Cerebellar nuclear complex (tissue), 1 donor: Measurements from ENCODE around the gene KNOP1.
"Not testable (repeated sequence)": the region's sequence is repeated elsewhere in the genome, so short reads cannot be mapped to it uniquely, and the experiment has no call there.

Source experiments
- DNase-seq, 2 experiments: peaks; one replicate each; lab custom pipeline; 2025; lab: John Stamatoyannopoulos, UW

The KNOP1 gene

DNA sequence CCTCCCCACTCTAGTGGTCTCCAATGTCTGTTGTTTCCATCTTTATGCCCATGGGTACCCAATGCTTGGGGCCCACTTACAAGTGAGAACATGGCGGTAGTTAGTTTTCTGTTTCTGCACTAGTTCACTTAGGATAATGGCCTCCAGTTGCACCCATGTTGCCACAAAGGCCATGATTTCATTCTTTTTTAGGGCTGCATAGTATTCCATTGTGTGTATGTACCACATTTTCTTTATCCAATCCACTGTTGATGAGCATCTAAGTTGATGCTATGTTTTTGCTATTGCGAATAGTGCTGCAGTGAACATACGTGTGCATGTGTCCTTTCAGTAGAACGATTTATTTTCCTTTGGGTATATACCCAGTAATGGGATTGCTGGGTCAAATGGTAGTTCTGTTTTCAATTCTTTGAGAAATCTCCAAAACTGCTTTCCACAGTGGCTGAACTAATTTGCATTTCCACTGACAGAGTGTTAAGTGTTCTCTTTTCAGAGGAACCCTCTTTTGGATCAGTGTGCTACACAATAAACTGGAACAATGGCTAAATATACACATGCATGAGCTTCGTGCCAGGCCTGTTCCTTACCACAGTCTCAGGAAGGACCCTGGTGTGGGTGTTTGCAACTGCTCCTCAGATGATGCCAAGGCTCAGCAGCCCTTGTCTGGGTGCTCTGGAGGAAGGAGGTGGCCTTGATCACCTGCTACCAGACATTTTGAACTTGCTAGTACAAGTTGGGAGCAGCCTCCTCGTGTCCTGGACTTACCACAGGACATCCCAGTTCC is 34.4 kb downstream of the KNOP1 start:
- no peak for DNase-seq

DNA sequence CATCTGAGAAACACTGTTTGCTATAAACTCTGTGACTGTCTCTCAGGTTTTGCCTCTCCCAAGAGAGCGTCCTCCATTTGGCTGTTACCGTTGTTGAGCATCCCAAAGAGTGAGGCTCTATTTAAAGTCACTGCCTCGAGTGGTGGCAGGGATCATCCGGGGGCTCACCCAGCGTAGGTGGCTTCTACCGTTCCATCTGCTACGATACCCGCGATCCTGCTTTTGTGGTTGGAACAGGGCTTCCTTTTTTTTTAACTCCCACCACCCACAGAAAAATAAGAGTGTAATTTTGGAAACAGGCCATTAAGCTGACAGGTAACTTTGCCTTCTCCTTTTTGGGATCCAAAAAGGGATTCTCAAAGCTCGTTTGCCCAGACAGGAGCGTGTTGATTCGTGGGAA is 36.4 kb downstream of the KNOP1 start:
- DNase-seq: no peak

DNA sequence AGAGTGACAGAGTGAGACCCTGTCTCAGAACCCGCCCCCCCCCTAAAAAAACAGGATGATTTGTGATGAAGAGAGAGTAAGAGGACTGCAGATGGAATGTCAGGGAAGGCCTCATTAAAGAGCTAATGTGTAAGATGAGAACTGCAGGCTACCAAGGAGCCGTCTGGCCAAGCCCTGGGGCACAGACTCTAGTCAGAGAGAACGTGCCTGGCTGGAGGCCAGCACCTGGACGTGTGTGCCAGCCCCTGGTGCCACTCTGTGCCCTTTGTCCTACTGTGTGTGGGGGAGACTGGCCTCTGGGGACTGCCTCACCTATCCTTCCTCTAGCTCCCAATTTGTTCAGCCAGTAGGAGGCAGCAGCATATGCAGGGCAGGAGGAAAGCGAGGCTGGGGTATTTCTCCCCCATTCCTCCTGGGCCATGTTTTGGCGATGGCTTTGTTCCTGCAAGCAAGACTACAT is 37.1 kb downstream of the KNOP1 start:
- DNase-seq: no peak

GRCh38 chr16:19679281-19679680 is 38.7 kb downstream of the KNOP1 start:
- DNase-seq: not testable (repeated sequence)

GRCh38 chr16:19678804-19679203 is 39.2 kb downstream of the KNOP1 start:
- no peak for DNase-seq

- DNase-seq: no peak
These were observed 40.6 kb downstream of the KNOP1 start for GRCh38 chr16:19677402-19677801.

DNA sequence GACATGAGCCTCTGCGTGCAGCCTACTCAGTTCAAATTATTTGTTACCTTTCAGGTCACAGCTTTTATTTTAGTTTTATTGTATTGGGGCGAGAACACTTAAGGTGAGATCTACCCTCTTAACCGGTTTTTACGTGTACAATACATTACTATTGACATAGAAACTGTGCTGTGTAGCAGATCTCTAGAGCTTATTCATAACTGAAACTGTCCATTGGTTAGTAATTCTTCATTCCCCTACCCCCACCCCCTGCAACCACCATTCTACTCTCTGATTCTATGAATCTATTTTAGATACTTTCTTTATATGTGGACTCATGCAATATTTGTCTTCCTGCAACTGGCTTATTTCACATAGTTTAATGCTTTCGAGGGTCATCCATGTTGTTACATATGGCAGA is 43.5 kb downstream of the KNOP1 start:
- DNase-seq: no peak

- DNase-seq: no peak
These were observed 45.6 kb downstream of the KNOP1 start for GRCh38 chr16:19672378-19672777.

DNA sequence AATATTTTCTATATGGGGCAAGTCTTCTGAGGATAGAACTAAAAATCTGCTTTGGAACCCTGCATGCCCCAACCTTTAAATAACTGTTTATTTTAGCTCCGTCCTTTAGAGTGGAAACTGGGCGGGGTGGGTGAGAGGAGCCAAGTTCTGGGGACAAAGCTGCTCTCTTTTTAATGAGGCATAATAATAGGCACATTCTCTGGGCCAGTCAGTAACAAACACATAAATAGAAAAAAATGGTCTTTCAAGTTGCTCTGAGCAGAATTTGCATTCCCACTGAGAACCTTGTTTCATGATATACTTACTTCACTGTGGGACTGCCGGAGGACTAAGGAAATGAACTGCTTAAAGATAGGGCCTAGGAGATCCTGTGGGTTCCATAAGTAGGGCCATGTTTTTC is 51.5 kb downstream of the KNOP1 start:
- DNase-seq: no peak

- DNase-seq: not testable (repeated sequence)
These were observed 52.7 kb downstream of the KNOP1 start for GRCh38 chr16:19665313-19665712.

DNA sequence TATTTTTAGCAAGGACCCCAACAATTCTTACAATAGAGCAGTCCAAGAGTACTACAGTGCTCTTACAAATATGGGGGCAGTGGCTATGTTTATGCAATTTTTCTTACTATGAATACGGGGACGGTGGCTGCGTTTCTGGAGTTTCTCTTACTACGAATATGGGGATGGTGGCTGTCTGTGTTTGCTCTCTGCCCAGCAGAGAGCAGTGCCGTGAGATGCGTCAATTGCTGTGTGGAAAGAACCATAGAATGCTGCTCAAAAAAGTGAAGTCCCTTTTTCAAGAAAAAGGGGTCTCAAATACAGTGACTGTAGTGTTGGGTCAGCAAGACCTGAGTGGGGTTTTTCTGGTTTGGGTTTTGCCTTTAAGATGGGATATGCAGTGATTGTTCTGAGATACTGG is 53.9 kb downstream of the KNOP1 start:
- no peak for DNase-seq

GRCh38 chr16:19662351-19662750 is 55.7 kb downstream of the KNOP1 start:
- no peak for DNase-seq

- DNase-seq: no peak
These were observed 57.6 kb downstream of the KNOP1 start for GRCh38 chr16:19660432-19660831.

- DNase-seq: no peak
These were observed 58.5 kb downstream of the KNOP1 start for GRCh38 chr16:19659554-19659953.

DNA sequence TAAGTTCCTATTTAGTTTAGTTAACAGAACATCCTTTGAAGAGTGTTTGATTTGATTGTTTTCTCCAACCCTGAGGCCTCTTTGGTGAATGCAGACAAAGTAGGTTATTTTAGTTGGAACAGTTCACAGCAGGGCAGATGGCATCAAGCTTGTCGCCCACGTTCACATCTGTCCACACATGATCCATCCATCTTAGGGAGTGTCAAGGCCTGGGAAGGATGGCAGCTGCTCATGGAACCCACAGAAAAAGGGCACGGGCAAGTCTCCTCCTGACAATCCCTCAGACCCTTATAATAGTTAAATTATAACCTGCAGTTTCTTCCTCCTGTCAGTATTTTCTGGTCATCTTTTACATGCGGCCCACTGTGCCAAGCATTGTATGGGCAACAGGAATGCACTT is 60.2 kb downstream of the KNOP1 start:
- DNase-seq: no peak

DNA sequence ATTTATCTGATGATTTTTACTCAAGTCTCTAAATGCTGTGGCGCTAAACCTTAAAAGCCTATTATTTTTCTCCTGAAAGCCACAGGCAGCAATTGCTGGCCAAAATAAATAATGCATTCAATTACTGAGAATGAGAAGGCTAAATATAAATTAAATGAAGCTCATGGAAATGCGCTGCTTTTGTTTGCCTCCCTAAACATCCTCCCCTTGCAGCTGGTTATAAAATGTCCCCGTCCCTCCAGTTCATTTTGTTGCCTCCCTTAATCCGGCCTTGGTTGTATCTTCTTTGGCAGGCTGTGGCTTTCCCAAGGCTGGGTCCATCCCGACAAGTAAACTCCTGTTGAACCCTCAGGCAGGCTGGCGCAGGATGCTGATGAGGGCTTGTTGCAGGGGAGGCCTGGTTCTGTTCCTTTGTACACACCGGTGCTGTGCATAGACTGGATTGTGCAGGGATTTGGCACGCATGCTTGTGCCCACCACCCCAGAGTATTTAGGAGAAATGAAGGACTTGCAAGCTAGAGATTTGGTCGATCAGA is 62.7 kb downstream of the KNOP1 start:
- DNase-seq: no peak

DNA sequence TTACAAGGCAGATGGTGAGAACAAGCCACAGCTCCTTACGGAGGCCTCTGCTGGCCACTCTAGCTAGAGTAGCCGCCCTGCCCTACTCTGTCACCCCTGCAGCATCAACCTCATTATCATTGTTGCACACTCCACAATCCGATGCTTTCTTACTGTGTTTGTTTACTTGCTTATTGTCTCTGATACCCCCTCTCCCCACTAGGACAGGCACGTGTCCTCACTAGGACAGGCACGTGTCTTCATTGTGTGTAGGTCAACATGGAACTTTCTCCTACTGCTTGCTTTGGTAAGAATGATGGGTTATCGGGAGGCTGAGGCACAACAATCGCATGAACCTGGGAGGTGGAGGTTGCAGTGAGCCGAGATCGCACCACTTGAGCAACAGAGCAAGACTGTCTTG is 63.9 kb downstream of the KNOP1 start:
- no peak for DNase-seq
